H1 (cell line): ENCODE results near the gene PIK3R6. TPM values are rescaled to one million over a fixed set of nuclear protein-coding genes. Genes with fewer than 3 reads are reported as not detected.

Experiments
- CTCF ChIA-PET: fragments of 300-600 bp; sonication (Branson Sonifier 250); formaldehyde crosslinking; loops from one replicate; lab custom pipeline; 2021; ENCODE audit not compliant: partially characterized antibody; lab: Charles Lee
- POLR2A ChIA-PET: fragments of 300-600 bp; sonication (Branson Sonifier 250); formaldehyde crosslinking; loops from one replicate; lab custom pipeline; 2021; ENCODE audit warnings: inconsistent platforms; ENCODE audit not compliant: partially characterized antibody; lab: Charles Lee
- DNase-seq, 2 experiments: peaks; one replicate each; pipeline versions ENCODE4 v3.0.0 to v3.0.0-alpha.2; 2010 to 2022; ENCODE audit warnings: low spot score in 2 of 2, low read depth in 1 of 2, mixed read lengths in 1 of 2
- FAIRE-seq: peaks from 2 replicates; lab custom pipeline; 2011; peaks lifted over from hg19 to GRCh38; lab: Jason Lieb, UNC
- H2AFZ ChIP-seq: 2 replicates; pipeline ENCODE4 v1.8.1; 2012; ENCODE audit warnings: low read length, inconsistent platforms
- H2AK5ac ChIP-seq: 2 replicates; pipeline ENCODE4 v1.6.1; 2013; ENCODE audit warnings: low read depth, low read length
- H2BK120ac ChIP-seq: replicated peaks from 2 replicates; pipeline ENCODE3; 2013; ENCODE audit warnings: low read depth, low read length, inconsistent platforms
- H2BK12ac ChIP-seq: 2 replicates; pipeline ENCODE4 v1.6.1; 2013; ENCODE audit warnings: low read depth, low read length
- H2BK15ac ChIP-seq: 2 replicates; pipeline ENCODE4 v1.6.1; 2013; ENCODE audit warnings: low read length
- H2BK20ac ChIP-seq: 2 replicates; pipeline ENCODE4 v1.6.1; 2013; ENCODE audit warnings: low read length
- H2BK5ac ChIP-seq: 2 replicates; pipeline ENCODE4 v1.6.1; 2013; ENCODE audit warnings: low read depth, low read length
- H3K14ac ChIP-seq: 2 replicates; pipeline ENCODE4 v1.6.1; 2013; ENCODE audit warnings: inconsistent platforms; ENCODE audit not compliant: insufficient read length
- H3K18ac ChIP-seq: 2 replicates; pipeline ENCODE4 v1.6.1; 2013; ENCODE audit warnings: low read length; ENCODE audit errors: extremely low read depth
- H3K23ac ChIP-seq: 2 replicates; pipeline ENCODE4 v1.6.1; 2013; ENCODE audit warnings: inconsistent platforms; ENCODE audit not compliant: insufficient read length
- H3K23me2 ChIP-seq: 2 replicates; pipeline ENCODE4 v1.6.1; 2013; ENCODE audit warnings: low read depth, low read length
- H3K27ac ChIP-seq: 2 replicates; pipeline ENCODE4 v1.6.1; 2011; ENCODE audit warnings: low read depth, low read length, inconsistent platforms
- H3K27me3 ChIP-seq, 4 experiments: replicated peaks in 1 of 4; 1 replicate in 1 of 4; 2 replicates in 3 of 4; pipeline versions ENCODE4 v1.6.1 to v1.8.1; 2011 to 2013; ENCODE audit warnings: low read length in 3 of 4, mild to moderate bottlenecking in 3 of 4, inconsistent platforms in 2 of 4, mixed read lengths in 2 of 4, moderate library complexity in 1 of 4; ENCODE audit not compliant: control insufficient read depth in 3 of 4, insufficient read depth in 3 of 4; ENCODE audit errors: extremely low read depth in 1 of 4
- H3K36me3 ChIP-seq, 4 experiments: 2 replicates each; pipeline versions ENCODE4 v1.6.1 to v1.8.1; 2011 to 2013; ENCODE audit warnings: mild to moderate bottlenecking in 4 of 4, low read length in 3 of 4, moderate library complexity in 2 of 4, control low read depth in 1 of 4, inconsistent platforms in 1 of 4; ENCODE audit not compliant: insufficient read depth in 4 of 4, control insufficient read depth in 2 of 4
- H3K4ac ChIP-seq: replicated peaks from 2 replicates; pipeline ENCODE3; 2013; ENCODE audit warnings: low read length, low read depth, mixed read lengths, inconsistent platforms; ENCODE audit not compliant: insufficient read length
- H3K4me1 ChIP-seq, 4 experiments: replicated peaks in 1 of 4; 1 replicate in 1 of 4; 2 replicates in 3 of 4; pipeline versions ENCODE4 v1.6.1 to v1.8.1; 2011 to 2013; ENCODE audit warnings: low read length in 3 of 4, inconsistent platforms in 2 of 4, mixed read lengths in 1 of 4; ENCODE audit not compliant: insufficient read depth in 4 of 4, control insufficient read depth in 3 of 4
- H3K4me2 ChIP-seq, 2 experiments: 2 replicates each; pipeline versions ENCODE4 v1.6.1 to v1.8.1; 2011 to 2013; ENCODE audit warnings: low read depth in 2 of 2, low read length in 2 of 2, control low read depth in 1 of 2, inconsistent platforms in 1 of 2, mild to moderate bottlenecking in 1 of 2; ENCODE audit not compliant: insufficient read depth in 1 of 2
- H3K4me3 ChIP-seq, 4 experiments: fragments of 200-600, 300-600 bp in 1 of 4; sonication (generic), shearing (Covaris generic), sonication (Bioruptor Twin) in 1 of 4; 2 replicates each; pipeline versions ENCODE4 v1.5.1 to v1.8.1; 2011 to 2016; ENCODE audit warnings: low read length in 4 of 4, low read depth in 3 of 4, control low read depth in 2 of 4, inconsistent platforms in 2 of 4, mild to moderate bottlenecking in 2 of 4, mixed read lengths in 1 of 4, moderate library complexity in 1 of 4; ENCODE audit not compliant: insufficient read depth in 2 of 4; ENCODE audit errors: extremely low read depth in 1 of 4
- H3K56ac ChIP-seq: replicated peaks from 2 replicates; pipeline ENCODE3; 2013; ENCODE audit warnings: low read depth, mild to moderate bottlenecking, mixed read lengths, low read length, inconsistent platforms; ENCODE audit not compliant: insufficient read length
- H3K79me1 ChIP-seq: 2 replicates; pipeline ENCODE4 v1.6.1; 2013; ENCODE audit warnings: low read depth, low read length, control low read depth
- H3K79me2 ChIP-seq, 2 experiments: 2 replicates each; pipeline versions ENCODE4 v1.6.1 to v1.8.1; 2012 to 2013; ENCODE audit warnings: low read length in 2 of 2, mild to moderate bottlenecking in 2 of 2, inconsistent platforms in 1 of 2; ENCODE audit not compliant: insufficient read depth in 2 of 2, control insufficient read depth in 1 of 2
- H3K9ac ChIP-seq, 4 experiments: replicated peaks in 1 of 4; 1 replicate in 1 of 4; 2 replicates in 3 of 4; pipeline versions ENCODE4 v1.6.1 to v1.8.1; 2011 to 2013; ENCODE audit warnings: low read depth in 3 of 4, low read length in 3 of 4, control low read depth in 2 of 4, mild to moderate bottlenecking in 2 of 4, moderate library complexity in 2 of 4, inconsistent platforms in 1 of 4; ENCODE audit errors: extremely low read depth in 1 of 4
- H3K9me3 ChIP-seq, 2 experiments: 2 replicates each; pipeline versions ENCODE4 v1.6.1 to v1.8.1; 2012 to 2013; ENCODE audit warnings: mild to moderate bottlenecking in 2 of 2, moderate library complexity in 2 of 2, control low read depth in 1 of 2, inconsistent platforms in 1 of 2, low read depth in 1 of 2, low read length in 1 of 2, mixed read lengths in 1 of 2; ENCODE audit not compliant: insufficient read depth in 2 of 2
- H4K20me1 ChIP-seq, 2 experiments: replicated peaks in 1 of 2; 2 replicates each; pipeline versions ENCODE3 to v1.8.1; 2011 to 2013; ENCODE audit warnings: inconsistent platforms in 2 of 2, low read length in 2 of 2, mild to moderate bottlenecking in 1 of 2; ENCODE audit not compliant: insufficient read depth in 2 of 2, control insufficient read depth in 1 of 2
- H4K5ac ChIP-seq: 2 replicates; pipeline ENCODE4 v1.6.1; 2013; ENCODE audit warnings: low read length, low read depth, mixed read lengths, inconsistent platforms; ENCODE audit not compliant: insufficient read length
- H4K8ac ChIP-seq: 2 replicates; pipeline ENCODE4 v1.8.0; 2013; ENCODE audit warnings: mild to moderate bottlenecking, moderate library complexity, low read length, inconsistent platforms; ENCODE audit not compliant: insufficient read depth; ENCODE audit errors: extremely low read depth
- H4K91ac ChIP-seq: replicated peaks from 2 replicates; pipeline ENCODE3; 2013; ENCODE audit warnings: low read length, mixed read lengths, inconsistent platforms; ENCODE audit not compliant: insufficient read length
- ASH2L ChIP-seq: fragments of 200-600, 300-600 bp; sonication (generic); IDR thresholded peaks from one replicate; pipeline ENCODE4 v1.7.1; 2017; ENCODE audit warnings: low read length
- EP300 ChIP-seq, 2 experiments: IDR thresholded peaks; 1 replicate in 1 of 2; 2 replicates in 1 of 2; pipeline ENCODE4 v1.6.1; 2011 to 2012; ENCODE audit warnings: low read depth in 2 of 2, low read length in 2 of 2, mild to moderate bottlenecking in 2 of 2, borderline replicate concordance in 1 of 2, inconsistent platforms in 1 of 2, moderate library complexity in 1 of 2
- KDM4A ChIP-seq: IDR thresholded peaks from one replicate; pipeline ENCODE4 v1.7.1; 2012; ENCODE audit warnings: low read depth, mild to moderate bottlenecking, moderate library complexity, low read length, inconsistent platforms; ENCODE audit not compliant: severe bottlenecking
- MAFK ChIP-seq: IDR thresholded peaks from 2 replicates; pipeline ENCODE4 v1.6.1; 2012; ENCODE audit warnings: low read depth, mild to moderate bottlenecking, improper control_type of control experiment, low read length
- NANOG ChIP-seq: IDR thresholded peaks from 2 replicates; pipeline ENCODE4 v1.6.1; 2011; ENCODE audit warnings: low read length, low read depth, mild to moderate bottlenecking, inconsistent platforms; ENCODE audit not compliant: insufficient read depth, poor library complexity, severe bottlenecking
- SP1 ChIP-seq: IDR thresholded peaks from 2 replicates; pipeline ENCODE4 v1.6.1; 2011; ENCODE audit warnings: low read depth, low read length
- WGBS, 2 experiments: shearing (Covaris generic) in 1 of 2; methylation state at CpG; one replicate each; pipeline versions ENCODE4 v1.1.6 to v1.1.7; 2013 to 2015; ENCODE audit warnings: low lambda C conversion rate in 2 of 2, mixed read lengths in 2 of 2, inconsistent platforms in 1 of 2, low coverage in 1 of 2, missing lambda C conversion rate in 1 of 2; ENCODE audit not compliant: insufficient replicate concordance in 2 of 2, insufficient coverage in 1 of 2, insufficient read length in 1 of 2; ENCODE audit errors: extremely low coverage in 1 of 2, missing lambda C conversion rate in 1 of 2; 5-methylcytosine and 5-hydroxymethylcytosine counted together
- polyA plus RNA-seq, 7 experiments: library from polyadenylated mRNA; depleted of rRNA in 3 of 7; stranded (reverse) in 5 of 7; unstranded in 2 of 7; fragments of >200 nt in 5 of 7; fragments of 200-250 nt in 2 of 7; gene quantifications; 1 replicate in 5 of 7; 2 replicates in 1 of 7; 4 replicates in 1 of 7; pipeline versions ENCODE4 v1.2.1 to v1.2.3, GENCODE V29; 2011 to 2013; ENCODE audit warnings: missing spikeins in 2 of 7, mixed read lengths in 2 of 7
- total RNA-seq: library from RNA; stranded (reverse); fragmentation: NEBNext Ultra II Directional; extraction: Animal tissue kit (Norgen Biotek cat#: 25700); gene quantifications from 2 replicates; pipeline ENCODE4 v1.2.1, GENCODE V29; 2021

The PIK3R6 gene
- total and polyA plus RNA-seq, 2 of the 8 experiments (the other 6 are each of a cell fraction or from before 2014, with no cell fraction given), result 0.24 to 1.2 TPM

GRCh38 chr17:8881606-8882005 is 14.1 kb upstream of the PIK3R6 start:
- Histone ChIP-seq H2AK5ac (no peak overlapping the region), H2AFZ (no peak overlapping the region), H3K9ac (no peak overlapping the region; a peak in 1 of 7 replicates), H3K9me3 (no peaks in the 10 kb centered on the region; a peak in 1 of 4 replicates), H2BK12ac (no peak overlapping the region), H3K14ac (no peak overlapping the region), H3K4ac (no peak overlapping the region), H3K23ac (no peak overlapping the region), H4K91ac (no peak overlapping the region), H4K5ac (no peak overlapping the region), H3K36me3 (no peaks in the 10 kb centered on the region), H3K56ac (no peak overlapping the region), H3K4me2 (no peak overlapping the region), H4K8ac (no peak overlapping the region), H3K79me2 (no peaks in the 10 kb centered on the region), H2BK20ac (no peak overlapping the region), H3K27ac (no peak overlapping the region), H3K18ac (no peak overlapping the region), H3K4me3 (no peak overlapping the region), H2BK120ac (no peak overlapping the region), H2BK15ac (no peak overlapping the region), H3K23me2 (no peaks in the 10 kb centered on the region; the same call in 1 of the 2 replicates), H3K79me1 (no peaks in the 10 kb centered on the region), H2BK5ac (no peak overlapping the region), H4K20me1 (no peaks in the 10 kb centered on the region), H3K27me3 (no peaks in the 10 kb centered on the region), H3K4me1 (peaks cover 0 to 6% (median 0%) of the 10 kb centered on the region in 4 experiments; a peak in 1 of 7 replicates)
- POLR2A ChIA-PET, result no interaction called here
- TF ChIP-seq MAFK, result no peak
- TF ChIP-seq NANOG, result no peak
- TF ChIP-seq SP1, result no peak
- no peak for TF ChIP-seq EP300 (IDR thresholded peaks at IDR 0.05; ENCODE audit: borderline replicate concordance in 1 of 2, low read depth in 2 of 2, low read length in 2 of 2)
- TF ChIP-seq ASH2L, result no peak
- TF ChIP-seq KDM4A, result no peak
- 93% methylated on average over 7 of the region's 7 CpGs; no CpG with 5 or more reads in 1 of the 2 experiments for WGBS, 2 experiments
- FAIRE-seq (no peak), DNase-seq (no peak)
- CTCF ChIA-PET, result interaction anchor here (1.2 to 1.9 kb wide), 3 partner anchors 8 to 47 kb away, joined by 3 to 6 read pairs (median 4); no protein-coding TSS in a partner anchor
